NCI-H187 (cell line): Measurements from ENCODE around the gene NRTN.

ENCODE experiments used
- DNase-seq, 2 experiments: peaks; one replicate each; lab custom pipeline; 2025; lab: John Stamatoyannopoulos, UW

Gene NRTN

DNA sequence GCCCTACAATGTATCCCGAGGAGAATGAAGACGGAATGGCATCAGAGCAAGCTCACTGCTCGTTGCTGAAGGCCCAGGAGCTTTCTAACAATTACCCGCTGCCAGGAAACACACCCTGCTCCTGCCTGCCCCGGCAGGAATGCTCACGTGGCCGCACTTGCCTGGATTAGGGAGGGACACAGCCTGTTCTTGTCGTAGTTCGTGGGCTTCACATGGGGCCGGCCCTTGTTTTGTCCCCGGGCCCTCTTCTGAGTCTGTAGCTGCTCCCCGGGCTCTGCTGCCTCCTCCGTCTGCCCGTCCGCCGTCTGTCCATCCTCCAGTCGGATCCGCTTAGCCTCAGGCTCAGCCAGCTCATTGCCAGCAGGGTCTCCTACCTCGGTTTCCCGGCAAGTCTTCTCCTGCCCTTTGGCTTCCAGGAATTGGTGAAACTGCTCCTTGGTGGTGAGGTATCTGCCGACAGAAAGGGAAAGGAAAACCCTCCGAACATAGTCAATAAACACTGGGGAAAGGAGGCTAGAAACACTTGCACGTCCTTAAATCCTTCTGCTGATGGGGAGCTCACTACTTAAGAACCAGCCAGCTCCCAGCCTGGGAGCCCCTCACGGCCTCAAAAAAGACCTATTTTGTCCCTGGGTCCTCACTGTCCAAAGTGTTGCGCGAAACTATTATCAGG is 14.8 kb upstream of the NRTN start:
- no peak for DNase-seq

DNA sequence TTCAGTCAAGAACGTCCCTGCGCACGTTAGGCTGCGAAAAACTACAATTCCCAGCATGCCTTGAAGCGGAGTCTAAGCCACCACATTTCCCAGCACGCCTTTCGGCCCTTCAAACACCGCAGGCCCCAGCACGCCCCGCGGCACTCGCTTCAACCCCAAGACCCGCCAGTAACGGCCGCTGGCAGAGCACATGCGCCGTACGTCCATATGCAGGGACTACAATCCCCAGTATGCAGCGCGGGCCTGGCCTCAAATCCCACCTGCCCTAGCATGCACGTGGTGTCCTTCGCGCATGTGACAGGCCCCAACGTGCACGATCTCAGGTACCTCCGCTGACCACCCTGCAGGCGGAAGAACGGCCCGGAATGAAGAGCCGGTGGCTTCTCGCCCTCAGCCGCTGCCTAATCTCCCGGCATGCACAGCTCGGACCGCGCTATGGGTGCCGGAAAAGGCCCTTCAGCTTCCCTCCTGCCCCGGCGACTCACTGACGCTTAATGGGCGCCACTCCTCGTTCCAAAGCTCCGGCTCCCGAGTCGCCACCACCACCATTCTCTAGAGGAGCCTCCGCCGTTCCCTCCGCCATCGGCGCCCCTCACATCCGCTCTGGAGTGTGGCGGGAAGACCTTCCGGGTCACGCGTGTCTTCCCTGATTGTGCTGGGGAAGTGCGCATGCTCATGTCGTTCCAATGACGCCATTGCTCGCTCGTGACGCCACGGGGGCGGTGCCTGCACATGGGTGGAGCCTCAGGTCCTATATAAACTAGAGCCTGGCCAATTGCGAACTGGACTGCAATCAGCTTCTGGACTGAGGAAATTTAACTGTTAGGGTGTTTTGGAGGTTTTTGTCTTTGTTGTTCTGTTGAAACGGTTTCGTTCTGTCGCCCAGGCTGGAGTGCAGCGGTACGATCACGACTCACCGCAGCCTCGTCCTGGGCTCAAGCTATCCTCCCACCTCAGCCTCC is 14.0 kb upstream of the NRTN start, which contains the start of gene DUS3L:
TSS of gene DUS3L (minus strand) at position 605 of the 962 bp plus-strand sequence. CDS start at position 583, 22 bp downstream.
- peak; percentile 82 to 85 for DNase-seq

DNA sequence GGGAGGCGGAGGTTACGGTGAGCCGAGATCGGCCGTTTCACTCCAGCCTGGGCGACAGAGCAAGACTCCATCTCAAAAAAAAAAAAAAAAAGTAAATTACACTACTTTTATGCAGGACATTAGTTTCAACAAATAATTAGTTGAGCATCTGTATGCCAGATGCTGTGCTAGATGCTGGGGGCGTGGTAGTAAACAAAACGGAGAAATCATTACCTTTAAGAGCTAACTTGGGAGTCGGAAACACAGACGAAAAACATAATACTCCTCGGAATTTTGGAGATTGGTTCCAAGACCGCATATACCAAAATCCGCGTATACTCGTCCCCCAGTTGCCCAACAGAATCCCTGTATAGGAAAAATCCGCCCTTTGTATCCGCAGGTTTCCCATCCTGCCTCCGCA is 12.6 kb upstream of the NRTN start:
- DNase-seq = no peak

DNA sequence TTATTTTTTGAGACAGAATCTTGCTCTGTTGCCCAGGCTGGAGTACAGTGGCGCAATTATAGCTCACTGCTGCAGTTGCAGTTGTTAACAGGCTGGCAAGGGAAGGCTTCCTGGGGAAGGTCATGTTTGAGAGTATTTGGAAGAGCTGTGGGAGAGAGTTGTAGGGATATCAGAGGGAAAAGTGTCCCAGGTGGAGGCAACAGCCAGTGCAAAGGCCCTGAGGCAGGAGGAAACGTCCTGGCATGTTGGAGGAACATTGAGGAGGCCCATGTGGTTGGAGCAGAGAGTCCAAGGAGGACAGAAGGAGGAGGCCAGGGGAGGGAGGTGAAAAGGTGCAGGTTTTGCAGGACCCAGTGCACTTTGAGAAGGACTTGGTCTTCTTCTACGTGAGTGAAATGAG is 11.7 kb upstream of the NRTN start:
- no peak for DNase-seq

DNA sequence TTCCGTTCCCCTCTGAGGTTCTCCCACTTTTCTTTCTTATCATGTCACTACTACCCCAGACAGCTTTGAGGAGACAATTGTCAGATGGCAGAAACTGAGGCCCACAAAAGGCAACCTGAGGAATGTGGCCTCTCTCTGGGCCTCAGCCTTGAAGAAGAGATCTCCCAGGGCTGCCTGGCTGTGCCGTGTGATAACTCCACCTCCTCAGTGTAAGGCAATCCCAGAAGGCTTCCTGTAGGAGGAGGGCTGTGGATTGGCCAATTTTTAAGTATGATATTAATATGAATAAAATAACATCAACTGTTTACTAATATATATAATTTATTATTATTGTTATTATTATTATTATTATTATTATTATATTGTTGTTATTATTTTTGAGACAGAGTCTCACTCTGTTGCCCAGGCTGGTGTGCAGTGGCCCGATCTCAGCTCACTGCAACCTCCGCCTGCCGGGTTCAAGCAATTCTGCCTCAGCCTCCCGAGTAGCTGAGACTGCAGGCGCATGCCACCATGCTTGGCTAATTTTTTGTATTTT is 9.4 kb upstream of the NRTN start:
- no peak for DNase-seq

DNA sequence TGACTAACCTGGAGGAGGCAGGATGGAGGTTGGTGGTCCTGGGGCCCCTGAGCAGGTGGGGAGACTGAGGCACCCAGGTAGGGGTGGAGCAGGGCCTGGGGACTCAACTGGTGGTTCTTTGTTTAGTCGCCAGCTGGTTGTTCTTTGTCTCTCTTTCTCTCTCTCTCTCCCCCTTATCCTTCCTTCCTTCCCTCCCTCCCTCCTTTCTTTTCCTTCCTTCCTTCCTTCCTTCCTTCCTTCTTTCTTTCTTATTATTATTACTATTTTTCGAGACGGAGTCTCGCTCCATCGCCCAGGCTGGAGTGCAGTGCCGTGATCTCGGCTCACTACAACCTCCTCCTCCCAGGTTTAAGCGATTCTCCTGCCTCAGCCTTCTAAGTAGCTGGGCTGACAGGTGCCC is 6.6 kb upstream of the NRTN start:
- DNase-seq = no peak

DNA sequence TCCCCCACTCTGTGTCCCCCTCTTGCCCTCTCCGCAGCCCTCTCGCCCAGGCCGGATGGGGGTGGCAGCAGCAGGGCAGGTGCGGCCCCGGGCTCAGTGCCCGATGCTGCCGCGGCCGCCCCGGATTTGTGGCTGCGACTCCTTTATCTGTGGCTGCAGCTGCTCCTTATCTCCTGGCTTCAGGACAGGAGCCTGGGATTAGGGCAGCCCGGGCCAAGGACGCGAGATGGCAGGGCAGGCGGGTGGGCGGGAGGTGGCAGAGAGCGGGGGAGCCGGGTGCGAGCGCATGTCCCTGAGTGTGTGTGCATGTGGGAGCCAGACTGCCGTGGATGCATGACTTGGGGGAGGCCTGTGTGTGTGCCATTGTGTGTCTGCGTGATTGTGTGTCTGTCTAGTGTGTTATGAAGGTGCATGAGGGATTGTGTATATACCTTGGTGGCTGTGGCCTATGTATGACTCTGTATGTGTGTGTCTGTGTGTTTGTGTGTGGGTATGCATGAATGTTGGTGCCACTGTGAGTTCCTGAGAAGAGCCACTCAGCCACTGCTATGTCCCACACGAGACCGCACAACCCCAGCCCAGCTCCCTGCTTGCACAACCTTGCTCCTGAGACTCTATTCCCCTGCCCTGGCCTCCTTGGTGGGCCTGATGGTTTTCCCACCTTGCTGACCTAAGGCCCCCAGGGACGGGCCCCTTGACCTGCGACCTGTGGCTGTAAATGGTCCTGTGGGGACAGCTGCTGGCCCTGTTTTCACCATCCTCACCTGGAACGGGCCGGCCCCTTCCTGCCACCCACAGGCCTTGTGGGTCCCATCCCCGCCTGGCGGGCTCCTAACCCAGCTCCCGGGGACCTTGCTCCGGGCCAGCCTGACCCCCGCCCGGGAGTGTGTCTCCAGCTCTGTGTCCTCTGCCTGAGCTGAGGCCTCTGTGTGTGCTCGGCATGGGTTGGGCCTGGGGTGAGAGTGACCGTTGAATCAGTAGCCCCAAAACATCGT is 5.3 kb upstream of the NRTN start:
- DNase-seq = no peak

DNA sequence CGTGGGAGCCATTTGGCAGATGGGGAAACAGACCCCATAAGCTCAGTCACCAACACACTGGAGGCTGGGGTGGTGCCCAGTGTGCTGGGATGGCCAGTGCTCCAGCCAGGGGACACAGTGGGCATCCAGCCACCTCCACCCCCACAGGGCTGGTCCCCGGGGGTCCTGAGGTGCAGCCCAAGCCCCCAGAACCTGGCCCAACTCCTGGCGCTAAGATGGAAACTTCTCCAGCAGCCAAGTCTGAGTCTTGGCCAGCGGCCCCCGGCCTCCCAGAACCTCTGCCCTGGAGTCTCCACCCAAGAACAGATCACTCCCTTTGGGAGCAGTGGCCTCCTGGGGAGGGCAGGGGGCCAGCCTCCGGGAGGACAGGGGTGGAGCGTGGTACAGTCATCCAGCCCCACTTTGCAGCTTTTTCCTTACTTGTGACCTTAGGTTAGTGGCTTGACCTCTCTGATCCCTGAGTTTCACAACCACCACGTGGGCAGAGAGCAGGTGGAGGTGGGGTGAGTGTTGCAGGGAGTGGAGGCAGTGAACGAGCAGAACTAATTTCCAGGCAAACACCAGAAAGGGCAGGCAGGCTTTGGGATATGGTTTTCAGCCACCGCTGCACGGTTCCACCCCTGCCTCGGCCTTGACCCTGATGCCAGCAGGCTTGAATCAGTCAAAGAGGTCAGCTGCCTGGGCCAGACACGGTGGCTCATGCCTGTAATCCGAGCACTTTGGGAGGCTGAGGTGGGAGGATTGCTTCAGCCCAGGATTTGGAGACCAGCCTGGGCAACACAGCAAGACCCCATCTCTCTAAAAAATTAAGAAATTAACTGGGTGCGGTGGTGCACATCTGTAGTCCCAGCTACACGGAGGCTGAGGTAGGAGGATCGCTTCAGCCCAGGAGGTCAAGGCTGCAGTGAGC is 4.3 kb upstream of the NRTN start:
- no peak for DNase-seq

DNA sequence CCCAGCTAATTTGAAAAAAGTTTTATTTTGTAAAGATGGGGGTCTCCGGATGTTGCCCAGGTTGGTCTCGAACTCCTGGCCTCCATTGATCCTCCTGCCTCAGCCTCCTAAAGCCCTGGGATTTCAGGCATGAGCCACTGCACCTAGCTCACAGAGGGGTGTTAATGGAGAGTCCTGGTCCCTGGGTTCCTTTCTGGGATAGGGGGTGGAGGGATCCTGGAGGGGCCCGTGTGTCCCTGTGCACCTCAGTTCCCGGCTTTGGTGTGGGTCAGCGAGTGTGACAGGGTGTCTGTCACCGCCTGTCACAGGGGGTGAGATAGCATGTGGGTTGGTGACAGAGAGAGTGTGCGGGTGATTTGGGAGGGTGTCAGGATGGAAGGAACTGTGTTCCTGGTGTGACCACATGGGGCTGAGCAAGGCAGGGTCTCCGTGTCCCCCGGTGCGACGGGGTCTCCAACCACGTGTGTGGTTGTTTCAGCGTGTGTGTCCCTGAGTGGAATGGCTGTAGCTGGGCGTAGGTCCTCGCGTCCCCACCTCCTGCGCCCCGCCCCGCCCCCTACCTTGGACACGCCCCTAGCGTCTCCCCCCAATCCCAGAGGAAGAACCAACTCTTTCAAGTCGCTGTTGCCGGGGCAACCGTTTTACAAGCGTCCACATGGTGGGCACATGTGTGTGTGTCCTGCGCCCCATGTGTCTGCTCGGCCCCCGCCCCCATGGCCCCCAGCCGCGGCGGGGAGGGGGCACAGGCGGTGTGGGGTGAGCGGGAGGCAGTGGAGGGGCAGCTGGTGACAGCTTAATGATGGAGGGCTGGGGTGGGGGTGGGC is 2.9 kb upstream of the NRTN start:
- DNase-seq = no peak

DNA sequence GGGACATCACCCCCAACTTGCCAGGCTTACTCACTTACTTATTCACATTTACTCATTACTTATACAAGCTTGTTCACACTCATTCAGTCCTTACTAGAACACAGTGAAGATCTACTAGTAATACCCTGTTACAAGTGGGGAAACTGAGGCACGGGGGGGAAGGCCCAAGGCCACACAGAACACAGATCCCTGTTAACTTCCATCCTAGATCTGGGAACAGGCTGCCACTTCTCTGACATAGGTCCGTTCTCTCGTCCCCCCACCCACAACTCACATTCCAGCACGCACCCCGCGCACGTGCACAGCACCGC is 1.5 kb upstream of the NRTN start:
- no peak for DNase-seq

DNA sequence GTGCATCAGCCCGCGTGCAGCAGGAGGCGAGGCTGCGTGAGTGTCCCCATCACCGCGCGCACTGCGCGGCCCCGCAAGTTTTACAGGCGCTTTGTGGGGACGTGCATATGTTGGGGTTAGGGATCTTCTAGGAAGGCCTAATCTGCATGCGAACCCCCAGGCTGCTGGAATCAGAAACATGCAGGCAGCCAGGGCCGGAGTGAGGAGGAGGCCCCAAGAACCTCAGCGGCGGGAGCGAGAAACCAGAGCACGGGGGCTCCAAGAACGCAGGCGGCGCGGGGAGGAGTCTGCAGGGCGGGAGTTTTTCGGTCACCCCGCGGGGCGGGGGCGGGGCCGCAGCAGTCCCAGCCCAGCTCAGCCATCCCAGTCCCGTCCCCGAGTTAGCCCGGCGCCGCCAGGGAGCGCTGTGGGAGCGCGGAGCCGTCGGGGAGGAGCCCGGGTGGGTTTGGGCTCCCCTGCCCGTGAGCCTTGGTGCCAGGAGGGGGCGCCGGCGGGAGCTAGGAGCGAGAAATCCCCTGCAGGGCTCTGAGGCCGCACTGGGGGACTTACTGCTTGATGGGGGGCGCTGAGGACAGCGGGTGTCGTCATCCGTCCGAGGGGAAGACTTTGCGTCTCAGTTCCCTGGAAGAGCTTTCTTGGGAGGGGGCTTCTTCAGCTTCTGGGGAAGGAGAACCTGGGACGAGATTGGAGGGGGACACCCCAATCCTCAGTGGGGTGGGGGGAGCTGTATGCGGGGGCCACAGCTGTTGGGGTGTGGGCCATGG is 933 bp upstream of the NRTN start:
- DNase-seq = peak; percentile 10 to 58

DNA sequence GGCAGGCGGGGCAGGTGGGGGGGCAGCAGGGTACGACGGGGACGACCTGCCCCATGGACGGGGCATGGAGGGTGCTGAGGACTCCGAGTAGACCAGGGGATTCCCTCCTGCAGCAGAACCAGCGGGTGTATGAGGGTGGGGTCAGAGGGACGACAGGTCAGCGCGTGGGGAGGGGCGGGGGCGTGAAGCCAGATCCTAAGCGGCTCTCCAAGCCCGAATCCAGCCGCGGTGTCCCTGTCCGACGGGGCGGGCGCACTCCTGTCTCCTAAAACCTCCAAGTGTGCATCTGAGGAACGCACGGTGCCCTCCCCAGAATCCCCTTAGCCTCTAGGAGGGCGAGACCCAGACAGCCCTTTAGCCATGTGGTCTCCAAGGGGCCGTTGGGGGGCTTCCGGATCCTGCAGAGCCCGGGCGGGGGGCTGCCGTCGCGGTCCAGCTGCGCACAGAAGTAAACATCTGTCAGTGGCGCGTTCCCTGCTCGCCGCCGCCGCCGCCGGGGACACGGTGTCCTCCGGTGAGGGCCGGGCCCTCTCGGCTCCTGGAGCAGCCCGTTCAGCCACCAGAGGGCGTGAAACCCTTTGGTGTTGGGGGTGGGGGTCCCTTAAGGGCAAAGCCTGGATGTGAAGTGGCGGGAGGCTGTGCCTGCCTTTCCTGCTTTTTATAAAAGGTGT is 730 bp downstream of the NRTN start:
- peak in 1 of 2 experiments; percentile 7 for DNase-seq

DNA sequence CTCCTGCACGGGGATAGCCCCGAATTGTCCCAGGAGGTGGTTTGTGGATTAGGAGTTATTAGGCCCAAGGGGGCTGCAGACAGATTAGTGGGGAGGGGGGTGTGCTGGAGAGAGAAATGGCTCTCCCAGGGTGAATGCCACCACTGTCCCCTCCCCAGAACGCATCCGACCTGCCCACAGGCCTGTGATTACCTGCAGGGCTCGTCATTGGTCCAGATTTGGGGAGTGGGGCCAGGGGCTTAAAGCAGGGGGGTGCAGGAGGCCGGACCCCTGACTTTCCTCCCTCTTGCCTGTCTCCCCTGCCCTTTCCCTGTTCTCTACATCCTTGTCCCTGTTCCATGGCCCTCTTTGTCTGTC is 1.2 kb downstream of the NRTN start:
- no peak for DNase-seq

DNA sequence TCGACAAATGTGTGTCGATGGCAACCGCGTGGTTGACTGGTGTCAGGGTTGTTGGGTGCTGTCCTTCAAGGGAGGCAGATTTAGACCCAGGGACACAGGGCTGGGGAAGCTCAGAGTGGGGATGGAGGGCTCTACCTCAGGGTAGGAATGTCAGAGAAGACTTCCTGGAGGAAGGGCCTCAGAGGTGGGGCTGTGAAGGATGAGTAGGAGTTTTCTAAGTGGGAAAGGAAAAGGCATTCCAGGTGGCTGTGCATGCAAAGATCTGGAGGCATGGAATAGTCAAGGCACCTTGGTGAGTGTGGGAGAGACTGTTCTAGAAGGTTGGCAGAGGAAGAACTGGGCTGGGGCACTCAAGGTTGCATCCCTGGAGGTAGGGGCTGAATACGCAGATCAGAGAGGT is 2.0 kb downstream of the NRTN start:
- DNase-seq = no peak

DNA sequence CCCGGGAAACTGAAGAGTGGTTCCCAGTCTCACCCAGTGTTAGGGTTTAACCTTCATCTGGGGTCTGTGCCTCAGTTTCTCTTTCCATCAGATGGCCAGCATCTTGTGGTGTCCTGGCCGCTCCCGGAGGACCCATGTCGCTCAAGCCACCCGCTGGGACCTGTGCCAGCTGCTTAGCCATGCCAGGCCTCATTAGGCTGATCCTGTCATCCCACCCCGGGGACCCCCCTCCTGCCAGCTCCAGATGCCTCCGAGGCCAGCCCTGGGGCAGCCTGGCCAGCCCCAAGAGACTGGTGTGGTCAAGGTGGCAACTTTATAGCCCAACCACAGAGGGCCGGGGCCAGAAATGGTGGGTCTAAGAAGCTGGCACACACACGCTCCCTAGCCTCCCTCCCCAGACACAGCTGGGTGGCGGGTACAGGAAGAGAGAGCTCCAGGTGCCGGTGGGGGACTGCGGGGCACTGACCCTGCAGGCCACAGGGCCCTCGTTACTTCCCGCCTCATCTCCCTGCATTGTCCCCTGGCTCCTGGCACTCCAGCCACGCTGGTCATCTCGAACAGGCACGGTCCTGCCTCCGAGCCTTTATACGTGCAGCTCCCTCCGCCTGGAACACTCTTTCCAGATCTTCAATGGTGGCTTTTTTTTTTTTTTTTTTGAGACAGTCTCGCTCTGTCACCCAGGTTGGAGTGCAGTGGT is 3.4 kb downstream of the NRTN start:
- DNase-seq = no peak

DNA sequence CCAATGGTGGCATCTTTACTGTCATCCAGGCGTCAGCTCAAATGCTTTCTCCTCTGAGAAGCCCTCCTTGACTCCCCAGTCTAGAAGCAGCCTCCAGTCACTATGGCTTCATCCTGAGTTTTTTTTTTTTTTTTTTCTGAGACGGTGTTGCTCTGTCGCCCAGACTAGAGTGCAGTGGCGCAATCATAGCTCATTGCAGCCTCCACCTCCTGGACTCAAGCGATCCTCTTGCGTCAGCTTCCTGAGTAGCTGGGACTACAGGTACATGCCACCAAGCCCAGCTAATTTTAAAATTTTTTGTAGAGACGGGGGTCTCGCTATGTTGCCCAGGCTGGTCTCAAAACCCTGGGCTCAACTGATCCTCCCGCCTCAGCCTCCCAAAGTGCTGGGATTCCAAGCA is 4.2 kb downstream of the NRTN start:
- no peak for DNase-seq

DNA sequence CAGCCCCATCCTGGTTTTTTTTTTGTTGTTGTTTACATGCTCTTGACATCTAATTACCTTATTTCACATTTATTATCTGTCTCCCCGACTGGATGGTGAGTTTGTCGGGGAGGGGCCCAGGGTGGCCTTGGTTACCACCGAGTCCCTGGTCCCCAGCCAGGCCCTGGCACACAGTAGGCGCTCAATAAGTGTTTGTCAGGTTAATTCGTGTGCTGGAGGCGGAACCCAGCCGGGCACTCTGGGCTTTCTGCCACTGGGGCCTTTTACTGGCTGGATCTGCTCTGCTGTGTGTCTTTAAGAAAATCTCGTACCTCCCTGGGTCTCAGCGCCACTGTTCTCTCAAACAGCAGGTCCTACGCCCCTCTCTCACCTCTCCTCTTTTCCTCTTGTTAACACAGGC is 4.6 kb downstream of the NRTN start:
- no peak for DNase-seq

DNA sequence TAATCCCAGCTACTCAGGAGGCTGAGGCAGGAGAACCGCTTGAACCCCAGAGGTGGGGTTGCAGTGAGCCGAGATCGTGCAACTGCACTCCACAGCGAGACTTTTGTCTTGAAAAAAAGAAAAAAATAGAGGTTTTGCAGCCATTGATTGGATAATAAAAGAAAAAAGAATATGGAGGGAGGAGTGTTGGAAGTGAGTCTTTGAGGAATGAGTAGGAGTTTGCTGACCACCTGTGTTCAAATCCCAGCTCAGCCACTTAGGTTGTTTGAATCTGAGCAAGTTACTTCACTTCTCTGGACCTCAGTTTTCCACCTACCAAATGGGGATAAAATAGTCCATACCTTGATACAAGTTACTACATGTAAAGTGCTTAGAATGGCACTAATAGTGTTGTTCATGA is 6.2 kb downstream of the NRTN start:
- no peak for DNase-seq
